Transverse colon (tissue), 4 donors: ENCODE data around the gene TMEM25. TPM values are rescaled to one million over a fixed set of nuclear protein-coding genes. Genes with fewer than 3 reads are reported as not detected.

Source experiments
- DNase-seq: peaks from one replicate; pipeline ENCODE4 v3.0.0-alpha.2; 2019
- H3K27ac ChIP-seq, 4 donors: fragments of 200-600 bp; sonication (generic); 2 replicates each; pipeline ENCODE4 v1.5.1; 2016 to 2018; ENCODE audit warnings: inconsistent platforms in 4 of 4
- H3K27me3 ChIP-seq: fragments of 200-600 bp; sonication (generic); 2 replicates; pipeline ENCODE4 v1.5.1; 2017; ENCODE audit warnings: inconsistent platforms
- H3K36me3 ChIP-seq, 4 donors: fragments of 200-600 bp; sonication (generic); 2 replicates each; pipeline ENCODE4 v1.5.1; 2017 to 2019; ENCODE audit warnings: inconsistent platforms in 4 of 4
- H3K4me1 ChIP-seq, 4 donors: fragments of 200-600 bp; sonication (generic); 2 replicates each; pipeline ENCODE4 v1.5.1; 2017 to 2020; ENCODE audit warnings: inconsistent platforms in 4 of 4
- H3K4me3 ChIP-seq, 4 donors: fragments of 200-600 bp; sonication (generic); 1 replicate in 1 of 4; 2 replicates in 3 of 4; pipeline versions ENCODE4 v1.5.1 to v1.6.1; 2017 to 2019; ENCODE audit warnings: inconsistent platforms in 4 of 4
- H3K9me3 ChIP-seq, 2 donors: fragments of 200-600 bp; sonication (generic); 2 replicates each; pipeline ENCODE4 v1.5.1; 2017 to 2019; ENCODE audit warnings: inconsistent platforms in 2 of 2
- EP300 ChIP-seq: sonication (generic); formaldehyde crosslinking; IDR thresholded peaks from one replicate; pipeline ENCODE4 v1.6.1; 2017; ENCODE audit warnings: antibody characterized with exemption, low read depth
- POLR2A ChIP-seq: fragments of 450-650 bp; IDR thresholded peaks from one replicate; pipeline ENCODE4 v1.6.1; 2016; ENCODE audit warnings: antibody characterized with exemption, mild to moderate bottlenecking, moderate library complexity
- POLR2AphosphoS5 ChIP-seq, 3 donors: sonication (generic); formaldehyde crosslinking; IDR thresholded peaks; one replicate each; pipeline ENCODE4 v1.6.1; 2016; ENCODE audit warnings: antibody characterized with exemption in 3 of 3
- WGBS, 2 donors: methylation state at CpG; one replicate each; pipeline ENCODE4 v1.1.5; 2018; ENCODE audit warnings: low coverage in 1 of 2; 5-methylcytosine and 5-hydroxymethylcytosine counted together
- in situ Hi-C, 4 donors: fragments of 200-750 bp; cut with MboI; loops; one replicate each; pipeline versions ENCODE4 v1.15.0 to v1.15.1; 2017; ENCODE audit warnings: low sequenced_read_pairs in 3 of 4, low pct_ligation_motif_present in 1 of 4, low pct_unique_long_range_greater_than_20kb in 1 of 4
- intact Hi-C: fragments of 100-400 bp; cut with DNase I; formaldehyde crosslinking; loops from one replicate; pipeline ENCODE4 v1.15.1; 2023; ENCODE audit warnings: low total_unique reads
- total RNA-seq, 4 donors: library from RNA; depleted of rRNA; stranded (reverse); fragments of >200 nt; gene quantifications; one replicate each; pipeline ENCODE4 v1.1.0, GENCODE V29; 2016
- TF ChIP-seq, protein P1 (sequence below), 5 experiments: fragments of 200-600 bp in 3 of 5; fragments of 450-650 bp in 2 of 5; sonication (generic) in 3 of 5; IDR thresholded peaks; 1 replicate in 2 of 5; 2 replicates in 3 of 5; pipeline ENCODE4 v1.5.1; 2016 to 2017; ENCODE audit warnings: antibody characterized with exemption in 5 of 5, inconsistent platforms in 3 of 5, mild to moderate bottlenecking in 2 of 5, moderate library complexity in 1 of 5

TMEM25 gene
- total RNA-seq, 4 donors from 2014 or later, result 1.5 to 37.0 (median 14.5) TPM

DNA sequence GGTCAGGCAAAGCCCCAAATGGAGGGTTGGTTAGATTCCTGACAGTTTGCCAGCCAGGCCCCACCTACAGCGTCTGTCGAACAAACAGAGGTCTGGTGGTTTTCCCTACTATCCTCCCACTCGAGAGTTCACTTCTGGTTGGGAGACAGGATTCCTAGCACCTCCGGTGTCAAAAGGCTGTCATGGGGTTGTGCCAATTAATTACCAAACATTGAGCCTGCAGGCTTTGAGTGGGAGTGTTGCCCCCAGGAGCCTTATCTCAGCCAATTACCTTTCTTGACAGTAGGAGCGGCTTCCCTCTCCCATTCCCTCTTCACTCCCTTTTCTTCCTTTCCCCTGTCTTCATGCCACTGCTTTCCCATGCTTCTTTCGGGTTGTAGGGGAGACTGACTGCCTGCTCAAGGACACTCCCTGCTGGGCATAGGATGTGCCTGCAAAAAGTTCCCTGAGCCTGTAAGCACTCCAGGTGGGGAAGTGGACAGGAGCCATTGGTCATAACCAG is 8.4 kb upstream of the TMEM25 start:
- intact Hi-C loops, result no loop called here
- TF ChIP-seq, protein P1, sequence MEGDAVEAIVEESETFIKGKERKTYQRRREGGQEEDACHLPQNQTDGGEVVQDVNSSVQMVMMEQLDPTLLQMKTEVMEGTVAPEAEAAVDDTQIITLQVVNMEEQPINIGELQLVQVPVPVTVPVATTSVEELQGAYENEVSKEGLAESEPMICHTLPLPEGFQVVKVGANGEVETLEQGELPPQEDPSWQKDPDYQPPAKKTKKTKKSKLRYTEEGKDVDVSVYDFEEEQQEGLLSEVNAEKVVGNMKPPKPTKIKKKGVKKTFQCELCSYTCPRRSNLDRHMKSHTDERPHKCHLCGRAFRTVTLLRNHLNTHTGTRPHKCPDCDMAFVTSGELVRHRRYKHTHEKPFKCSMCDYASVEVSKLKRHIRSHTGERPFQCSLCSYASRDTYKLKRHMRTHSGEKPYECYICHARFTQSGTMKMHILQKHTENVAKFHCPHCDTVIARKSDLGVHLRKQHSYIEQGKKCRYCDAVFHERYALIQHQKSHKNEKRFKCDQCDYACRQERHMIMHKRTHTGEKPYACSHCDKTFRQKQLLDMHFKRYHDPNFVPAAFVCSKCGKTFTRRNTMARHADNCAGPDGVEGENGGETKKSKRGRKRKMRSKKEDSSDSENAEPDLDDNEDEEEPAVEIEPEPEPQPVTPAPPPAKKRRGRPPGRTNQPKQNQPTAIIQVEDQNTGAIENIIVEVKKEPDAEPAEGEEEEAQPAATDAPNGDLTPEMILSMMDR (IDR thresholded peaks at IDR 0.05), result peak in 2 of 5 experiments; percentile 8 to 9
- TF ChIP-seq POLR2AphosphoS5 (IDR thresholded peaks at IDR 0.05), result no peak
- TF ChIP-seq EP300, result no peak
- peaks cover 0 to 48% (median 24%) of the 10 kb centered on the region in 4 donors for H3K36me3 ChIP-seq
- H3K4me3 ChIP-seq, result no peak overlapping the region
- H3K27me3 ChIP-seq, result no peaks in the 10 kb centered on the region
- peaks cover 0 to 8% (median 0%) of the 10 kb centered on the region in 4 donors for H3K4me1 ChIP-seq
- in situ Hi-C loops, result no loop called here
- no peak overlapping the region for H3K27ac ChIP-seq
- H3K9me3 ChIP-seq, result no peaks in the 10 kb centered on the region
- DNase-seq, result no peak
- 50 to 63% methylated on average over 2 to 6 of the region's 6 CpGs for WGBS, 2 donors

GRCh38 chr11:118524356-118524755 is 6.6 kb upstream of the TMEM25 start:
- TF ChIP-seq POLR2A (no peak), POLR2AphosphoS5 (IDR thresholded peaks at IDR 0.05) (no peak), EP300 (no peak)
- TF ChIP-seq, protein P1 (IDR thresholded peaks at IDR 0.05), result no peak
- intact Hi-C loops, result no loop called here
- Histone ChIP-seq H3K4me3 (no peak overlapping the region), H3K4me1 (peaks cover 0 to 9% (median 1%) of the 10 kb centered on the region in 4 donors), H3K27ac (no peak overlapping the region), H3K27me3 (no peaks in the 10 kb centered on the region), H3K36me3 (peaks cover 0 to 44% (median 18%) of the 10 kb centered on the region in 4 donors), H3K9me3 (no peaks in the 10 kb centered on the region)
- in situ Hi-C loops, result no loop called here
- DNase-seq, result no peak

DNA sequence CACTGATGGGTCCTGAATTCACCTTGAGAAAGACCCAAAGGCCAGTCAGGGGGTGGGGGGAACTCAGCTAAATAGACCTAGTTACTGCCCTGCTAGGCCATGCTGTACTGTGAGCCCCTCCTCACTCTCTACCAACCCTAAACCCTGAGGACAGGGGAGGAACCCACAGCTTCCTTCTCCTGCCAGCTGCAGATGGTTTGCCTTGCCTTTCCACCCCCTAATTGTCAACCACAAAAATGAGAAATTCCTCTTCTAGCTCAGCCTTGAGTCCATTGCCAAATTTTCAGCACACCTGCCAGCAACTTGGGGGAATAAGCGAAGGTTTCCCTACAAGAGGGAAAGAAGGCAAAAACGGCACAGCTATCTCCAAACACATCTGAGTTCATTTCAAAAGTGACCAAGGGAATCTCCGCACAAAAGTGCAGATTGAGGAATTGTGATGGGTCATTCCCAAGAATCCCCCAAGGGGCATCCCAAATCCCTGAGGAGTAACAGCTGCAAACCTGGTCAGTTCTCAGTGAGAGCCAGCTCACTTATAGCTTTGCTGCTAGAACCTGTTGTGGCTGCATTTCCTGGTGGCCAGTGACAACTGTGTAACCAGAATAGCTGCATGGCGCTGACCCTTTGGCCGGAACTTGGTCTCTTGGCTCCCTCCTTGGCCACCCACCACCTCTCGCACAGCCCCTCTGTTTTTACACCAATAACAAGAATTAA is 6.1 kb upstream of the TMEM25 start:
- no peak overlapping the region for H3K27ac ChIP-seq
- peaks cover 5 to 14% (median 6%) of the 10 kb centered on the region in 4 donors for H3K4me1 ChIP-seq
- in situ Hi-C loops, result no loop called here
- H3K27me3 ChIP-seq, result no peaks in the 10 kb centered on the region
- H3K4me3 ChIP-seq, result no peak overlapping the region
- H3K9me3 ChIP-seq, result no peaks in the 10 kb centered on the region
- peaks cover 0 to 38% (median 15%) of the 10 kb centered on the region in 4 donors for H3K36me3 ChIP-seq
- TF ChIP-seq POLR2AphosphoS5 (IDR thresholded peaks at IDR 0.05), result no peak
- TF ChIP-seq, protein P1 (IDR thresholded peaks at IDR 0.05), result no peak
- TF ChIP-seq POLR2A, result no peak
- no peak for TF ChIP-seq EP300
- intact Hi-C loops, result no loop called here
- 87% methylated on average over 6 of the region's 6 CpGs; no CpG with 5 or more reads in 1 of the 2 donors for WGBS, 2 donors
- DNase-seq, result no peak

DNA sequence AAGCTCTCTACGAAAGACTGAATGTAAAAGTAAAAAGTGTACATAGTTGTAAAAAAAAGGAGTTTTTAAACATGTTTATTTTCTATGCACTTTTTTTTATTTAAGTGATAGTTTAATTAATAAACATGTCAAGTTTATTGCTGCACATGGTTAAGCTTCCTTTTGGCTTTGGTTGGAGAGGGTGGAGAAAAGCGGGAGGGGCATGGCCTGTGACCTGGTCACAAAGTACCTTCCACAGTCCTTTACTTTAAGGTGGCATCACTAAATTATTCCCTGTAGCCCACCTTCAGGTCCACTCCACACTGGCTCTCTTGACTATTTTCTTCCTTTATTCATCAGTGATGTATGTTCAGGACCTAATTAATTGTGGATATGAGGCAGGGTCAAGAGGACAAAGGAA is 4.3 kb upstream of the TMEM25 start:
- no peak for DNase-seq
- WGBS, 2 donors, result 71 to 73% methylated on average over 2 of the region's 2 CpGs
- TF ChIP-seq POLR2AphosphoS5 (IDR thresholded peaks at IDR 0.05) (no peak), EP300 (no peak), POLR2A (no peak)
- TF ChIP-seq, protein P1 (IDR thresholded peaks at IDR 0.05), result no peak
- H3K27me3 ChIP-seq, result no peaks in the 10 kb centered on the region
- no peaks in the 10 kb centered on the region for H3K9me3 ChIP-seq
- in situ Hi-C loops (no loop called here), intact Hi-C loops (no loop called here)
- H3K36me3 ChIP-seq, result peaks cover 0 to 20% (median 6%) of the 10 kb centered on the region in 4 donors
- H3K4me1 ChIP-seq, result peaks cover 9 to 27% (median 20%) of the 10 kb centered on the region in 4 donors
- no peak overlapping the region for H3K4me3 ChIP-seq
- H3K27ac ChIP-seq, result no peak overlapping the region
